ENCODE results near the gene OPRPN.

OPRPN gene

GRCh38 chr4:70371987-70372386, 25.8 kb upstream of the OPRPN start:
- TF ChIP-seq CTCF (IDR thresholded peaks at IDR 0.05; ENCODE audit: low read depth, low read length): no peak

GRCh38 chr4:70372760-70373159, 25.0 kb upstream of the OPRPN start:
- TF ChIP-seq CTCF (IDR thresholded peaks at IDR 0.05; ENCODE audit: low read depth, low read length): no peak
- H3K4me3 ChIP-seq (ENCODE audit: low read depth, low read length): no peak overlapping the region

More at GRCh38 chr4:70371987-70372386, 25.8 kb upstream of the OPRPN start:
- no peak overlapping the region for H3K4me3 ChIP-seq (ENCODE audit: low read depth, low read length)

GRCh38 chr4:70380578-70380977, 17.2 kb upstream of the OPRPN start:
- H3K4me3 ChIP-seq (ENCODE audit: low read depth, low read length): no peak overlapping the region
- TF ChIP-seq CTCF (IDR thresholded peaks at IDR 0.05; ENCODE audit: low read depth, low read length): no peak

GRCh38 chr4:70382691-70383181, 15.0 kb upstream of the OPRPN start, which contains the start of gene SMR3B:
Gene SMR3B (plus strand): TSS chr4:70383131. CDS start chr4:70384511, 1,380 bp downstream.
- H3K4me3 ChIP-seq (ENCODE audit: low read depth, low read length): no peak within 1 kb of the TSS
- TF ChIP-seq CTCF (IDR thresholded peaks at IDR 0.05; ENCODE audit: low read depth, low read length): no peak

- H3K4me3 ChIP-seq (ENCODE audit: low read depth, low read length): no peak overlapping the region
- no peak for TF ChIP-seq CTCF (IDR thresholded peaks at IDR 0.05; ENCODE audit: low read depth, low read length)
Observed at GRCh38 chr4:70392057-70392776, 5.5 kb upstream of the OPRPN start.

- no peak for TF ChIP-seq CTCF (IDR thresholded peaks at IDR 0.05; ENCODE audit: low read depth, low read length)
- no peak overlapping the region for H3K4me3 ChIP-seq (ENCODE audit: low read depth, low read length)
Observed at GRCh38 chr4:70399319-70399718, 1.6 kb downstream of the OPRPN start.

- H3K4me3 ChIP-seq (ENCODE audit: low read depth, low read length): no peak overlapping the region
- TF ChIP-seq CTCF (IDR thresholded peaks at IDR 0.05; ENCODE audit: low read depth, low read length): no peak
Observed at GRCh38 chr4:70402762-70403161, 5.0 kb downstream of the OPRPN start.

All from WI38 (cell line).